ENCODE data around the gene NAPEPLD. TPM values are rescaled to one million over a fixed set of nuclear protein-coding genes. Genes with fewer than 3 reads are reported as not detected.

NAPEPLD gene
- total and polyA plus RNA-seq, 2 donors (not counting 3 experiments of a cell fraction or from before 2014, with no cell fraction given), result 2.6 to 6.7 TPM

GRCh38 chr7:103094102-103094501 is 54.8 kb downstream of the NAPEPLD start:
- H3K9me3 ChIP-seq (replicated peaks; ENCODE audit: control insufficient read depth, insufficient read depth, low read length), result no peaks in the 10 kb centered on the region
- H3K9ac ChIP-seq (replicated peaks; ENCODE audit: extremely low read depth, insufficient read depth, low read length), result no peak overlapping the region
- H2AFZ ChIP-seq (ENCODE audit: low read depth, low read length), result no peak overlapping the region
- ChIA-PET POLR2A (no interaction called here), CTCF (interaction anchor here (0.6 kb wide), 1 partner anchor 336 kb away, joined by 4 read pairs; no protein-coding TSS in a partner anchor)
- no TSS peak for BruUV-seq (replicated peaks)
- H3K9me1 ChIP-seq (replicated peaks; ENCODE audit: control insufficient read depth, extremely low read depth, insufficient read depth, low read length), result no peaks in the 10 kb centered on the region
- H3K27me3 ChIP-seq (ENCODE audit: control insufficient read depth in 2 of 2, insufficient read depth in 2 of 2, low read length in 2 of 2), result no peaks in the 10 kb centered on the region
- FAIRE-seq, result no peak
- no peak overlapping the region for H3K27ac ChIP-seq (ENCODE audit: insufficient read depth, low read depth, low read length)
- no peaks in the 10 kb centered on the region for H3K79me2 ChIP-seq (ENCODE audit: control insufficient read depth, insufficient read depth, low read length)
- TF ChIP-seq JUN (IDR thresholded peaks at IDR 0.05; ENCODE audit: borderline replicate concordance, insufficient read depth, insufficient read length, low read depth), result no peak
- TF ChIP-seq MYC (IDR thresholded peaks at IDR 0.05; ENCODE audit: low read depth, low read length), result no peak
- no peak for TF ChIP-seq EZH2 (IDR thresholded peaks at IDR 0.05; ENCODE audit: borderline replicate concordance, low read depth, low read length, severe bottlenecking)
- no peak for TF ChIP-seq FOS (IDR thresholded peaks at IDR 0.05; ENCODE audit: borderline replicate concordance, insufficient read depth, low read length)
- no peak for TF ChIP-seq CTCF (IDR thresholded peaks at IDR 0.05; ENCODE audit: extremely low read depth in 1 of 2, insufficient read depth in 1 of 2, low read depth in 1 of 2, low read length in 2 of 2)
- TF ChIP-seq POLR2A (IDR thresholded peaks at IDR 0.05; ENCODE audit: low read depth, low read length), result no peak
- TF ChIP-seq GATA2 (IDR thresholded peaks at IDR 0.05; ENCODE audit: insufficient read depth, insufficient read length, low read depth, low read length), result no peak
- no peak for TF ChIP-seq POLR2AphosphoS5 (IDR thresholded peaks at IDR 0.05; ENCODE audit: insufficient read depth, low read depth, low read length)
- no peak for TF ChIP-seq MAX (IDR thresholded peaks at IDR 0.05; ENCODE audit: insufficient read depth, insufficient read length)
- intact Hi-C loops (cut with micrococcal nuclease) (no loop called here), dilution Hi-C loops (cut with MboI; ENCODE audit: extremely low pct_ligation_motif_present, low sequenced_read_pairs) (no loop called here)
- H3K4me3 ChIP-seq (replicated peaks in 1 of 3; ENCODE audit: insufficient read depth in 1 of 3, low read depth in 1 of 3, low read length in 3 of 3), result no peak overlapping the region
- no peak for DNase-seq (ENCODE audit: low read depth, low spot score)
- no peaks in the 10 kb centered on the region for H4K20me1 ChIP-seq (replicated peaks; ENCODE audit: control insufficient read depth, extremely low read depth, insufficient read depth, low read length)
- H3K4me2 ChIP-seq (ENCODE audit: insufficient read depth, low read length), result no peak overlapping the region
- no peaks in the 10 kb centered on the region for H3K4me1 ChIP-seq (ENCODE audit: control insufficient read depth, extremely low read depth, insufficient read depth, low read length)
- H3K36me3 ChIP-seq (ENCODE audit: control insufficient read depth in 2 of 2, extremely low read depth in 1 of 2, insufficient read depth in 2 of 2, low read length in 2 of 2), result peaks cover 4 to 8% of the 10 kb centered on the region in 2 experiments

All from endothelial cell of umbilical vein (primary cell).